Loucy (cell line): ENCODE measurements around the gene FAM13C.

ENCODE experiments used
- EZH2phosphoT487 ChIP-seq: fragments of 200-600 bp; IDR thresholded peaks from 2 replicates; pipeline ENCODE4 v1.6.1; 2018; ENCODE audit warnings: antibody characterized with exemption, mild to moderate bottlenecking, moderate library complexity, borderline replicate concordance
- TF ChIP-seq, protein P1 (sequence below): fragments of 200-600 bp; sonication (generic); conservative IDR thresholded peaks from 2 replicates; pipeline ENCODE4 v1.5.1; 2014; ENCODE audit warnings: mild to moderate bottlenecking, antibody characterized with exemption, low read length

DNA sequence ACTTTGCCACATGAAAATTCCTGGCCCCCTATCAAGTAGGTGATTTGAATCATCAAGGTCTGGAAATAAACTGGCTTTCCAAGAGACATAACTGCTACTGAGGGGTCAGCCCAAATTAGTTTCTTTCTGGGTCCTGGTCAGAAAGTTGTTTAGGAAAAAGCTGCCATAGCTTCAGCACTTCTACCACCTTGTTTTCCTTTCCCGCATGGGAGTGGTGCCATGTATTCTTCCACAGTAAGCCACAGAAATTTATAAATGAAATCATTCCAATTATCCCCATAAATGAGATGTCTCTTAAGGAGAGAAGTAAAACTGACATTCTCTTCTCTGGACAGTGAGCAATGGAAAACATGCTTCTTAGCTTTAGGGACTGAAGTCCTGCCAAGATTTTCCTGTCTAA is 105.1 kb downstream of the FAM13C start:
- TF ChIP-seq, protein P1, sequence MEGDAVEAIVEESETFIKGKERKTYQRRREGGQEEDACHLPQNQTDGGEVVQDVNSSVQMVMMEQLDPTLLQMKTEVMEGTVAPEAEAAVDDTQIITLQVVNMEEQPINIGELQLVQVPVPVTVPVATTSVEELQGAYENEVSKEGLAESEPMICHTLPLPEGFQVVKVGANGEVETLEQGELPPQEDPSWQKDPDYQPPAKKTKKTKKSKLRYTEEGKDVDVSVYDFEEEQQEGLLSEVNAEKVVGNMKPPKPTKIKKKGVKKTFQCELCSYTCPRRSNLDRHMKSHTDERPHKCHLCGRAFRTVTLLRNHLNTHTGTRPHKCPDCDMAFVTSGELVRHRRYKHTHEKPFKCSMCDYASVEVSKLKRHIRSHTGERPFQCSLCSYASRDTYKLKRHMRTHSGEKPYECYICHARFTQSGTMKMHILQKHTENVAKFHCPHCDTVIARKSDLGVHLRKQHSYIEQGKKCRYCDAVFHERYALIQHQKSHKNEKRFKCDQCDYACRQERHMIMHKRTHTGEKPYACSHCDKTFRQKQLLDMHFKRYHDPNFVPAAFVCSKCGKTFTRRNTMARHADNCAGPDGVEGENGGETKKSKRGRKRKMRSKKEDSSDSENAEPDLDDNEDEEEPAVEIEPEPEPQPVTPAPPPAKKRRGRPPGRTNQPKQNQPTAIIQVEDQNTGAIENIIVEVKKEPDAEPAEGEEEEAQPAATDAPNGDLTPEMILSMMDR: no peak
- TF ChIP-seq EZH2phosphoT487: no peak
